Endothelial cell of umbilical vein (primary cell): ENCODE results near the gene ERG. TPM values are rescaled to one million over a fixed set of nuclear protein-coding genes. Genes with fewer than 3 reads are reported as not detected.

ENCODE experiments used
- BruUV-seq: library from RNA; stranded (reverse); fragments of 400-500 nt; replicated peaks from 2 replicates; lab custom pipeline; 2021; lab: Mats Ljungman, UMichigan
- CTCF ChIA-PET: fragments of 300-600, 350-600 bp; sonication (Branson Sonifier 250); formaldehyde crosslinking; loops from one replicate; lab custom pipeline; 2021; ENCODE audit warnings: antibody characterized with exemption, inconsistent platforms; lab: Charles Lee
- POLR2A ChIA-PET: fragments of 300-600, 350-600 bp; sonication (Branson Sonifier 250); formaldehyde crosslinking; loops from one replicate; lab custom pipeline; 2021; ENCODE audit warnings: antibody characterized with exemption, inconsistent platforms; lab: Charles Lee
- DNase-seq: peaks from one replicate; pipeline ENCODE4 v3.0.0-alpha.2; 2011; ENCODE audit warnings: low read depth, low spot score
- FAIRE-seq: peaks from 2 replicates; lab custom pipeline; 2011; peaks lifted over from hg19 to GRCh38; lab: Jason Lieb, UNC
- H2AFZ ChIP-seq: 2 replicates; pipeline ENCODE4 v1.6.0; 2012; ENCODE audit warnings: low read depth, low read length, control low read depth, inconsistent platforms
- H3K27ac ChIP-seq: 2 replicates; pipeline ENCODE4 v1.5.1; 2011; ENCODE audit warnings: low read depth, mild to moderate bottlenecking, control low read depth, low read length, moderate library complexity; ENCODE audit not compliant: insufficient read depth
- H3K27me3 ChIP-seq, 2 experiments: 2 replicates each; pipeline versions ENCODE4 v1.6.0 to v1.6.1; 2011; ENCODE audit warnings: low read length in 2 of 2, mixed read lengths in 1 of 2; ENCODE audit not compliant: control insufficient read depth in 2 of 2, insufficient read depth in 2 of 2
- H3K36me3 ChIP-seq, 2 experiments: 2 replicates in 1 of 2; 3 replicates in 1 of 2; pipeline ENCODE4 v1.5.1; 2011; ENCODE audit warnings: low read length in 2 of 2, mild to moderate bottlenecking in 1 of 2, moderate library complexity in 1 of 2; ENCODE audit not compliant: control insufficient read depth in 2 of 2, insufficient read depth in 2 of 2; ENCODE audit errors: extremely low read depth in 1 of 2
- H3K4me1 ChIP-seq: 3 replicates; pipeline ENCODE4 v1.5.1; 2011; ENCODE audit warnings: mild to moderate bottlenecking, low read length; ENCODE audit not compliant: control insufficient read depth, insufficient read depth; ENCODE audit errors: extremely low read depth
- H3K4me2 ChIP-seq: 2 replicates; pipeline ENCODE4 v1.6.1; 2011; ENCODE audit warnings: low read length, control low read depth, mixed read lengths; ENCODE audit not compliant: insufficient read depth
- H3K4me3 ChIP-seq, 3 experiments: fragments of 200-600 bp in 1 of 3; sonication (generic), shearing (Covaris generic) in 1 of 3; replicated peaks in 1 of 3; 2 replicates each; pipeline ENCODE4 v1.5.1; 2011 to 2016; ENCODE audit warnings: control low read depth in 3 of 3, low read length in 3 of 3, mild to moderate bottlenecking in 2 of 3, inconsistent platforms in 1 of 3, low read depth in 1 of 3, moderate library complexity in 1 of 3; ENCODE audit not compliant: insufficient read depth in 1 of 3
- H3K79me2 ChIP-seq: 2 replicates; pipeline ENCODE4 v1.6.0; 2012; ENCODE audit warnings: low read length, inconsistent platforms; ENCODE audit not compliant: control insufficient read depth, insufficient read depth
- H3K9ac ChIP-seq: replicated peaks from 2 replicates; pipeline ENCODE3; 2011; ENCODE audit warnings: low read length, control low read depth; ENCODE audit not compliant: insufficient read depth; ENCODE audit errors: extremely low read depth
- H3K9me1 ChIP-seq: replicated peaks from 3 replicates; pipeline ENCODE4 v1.6.0; 2011; ENCODE audit warnings: mild to moderate bottlenecking, low read length; ENCODE audit not compliant: control insufficient read depth, insufficient read depth; ENCODE audit errors: extremely low read depth
- H3K9me3 ChIP-seq: replicated peaks from 2 replicates; pipeline ENCODE4 v1.5.1; 2012; ENCODE audit warnings: low read length, inconsistent platforms; ENCODE audit not compliant: control insufficient read depth, insufficient read depth
- H4K20me1 ChIP-seq: replicated peaks from 2 replicates; pipeline ENCODE3; 2011; ENCODE audit warnings: mild to moderate bottlenecking, low read length; ENCODE audit not compliant: control insufficient read depth, insufficient read depth; ENCODE audit errors: extremely low read depth
- EZH2 ChIP-seq: IDR thresholded peaks from 2 replicates; pipeline ENCODE4 v1.6.1; 2012; ENCODE audit warnings: borderline replicate concordance, low read depth, mild to moderate bottlenecking, moderate library complexity, low read length, inconsistent platforms; ENCODE audit not compliant: severe bottlenecking
- FOS ChIP-seq: IDR thresholded peaks from 2 replicates; pipeline ENCODE4 v1.6.1; 2011; ENCODE audit warnings: mild to moderate bottlenecking, low read length, moderate library complexity, borderline replicate concordance; ENCODE audit not compliant: insufficient read depth
- GATA2 ChIP-seq: IDR thresholded peaks from 2 replicates; pipeline ENCODE4 v1.7.0; 2011; ENCODE audit warnings: low read depth, mild to moderate bottlenecking, moderate library complexity, mixed read lengths, low read length; ENCODE audit not compliant: insufficient read length, insufficient read depth
- JUN ChIP-seq: IDR thresholded peaks from 2 replicates; pipeline ENCODE4 v1.6.1; 2011; ENCODE audit warnings: borderline replicate concordance, low read depth; ENCODE audit not compliant: insufficient read length, insufficient read depth
- MAX ChIP-seq: IDR thresholded peaks from 2 replicates; pipeline ENCODE4 v1.6.1; 2011; ENCODE audit not compliant: insufficient read depth, insufficient read length
- MYC ChIP-seq: IDR thresholded peaks from one replicate; pipeline ENCODE4 v1.6.1; 2011; ENCODE audit warnings: mild to moderate bottlenecking, low read depth, low read length
- POLR2A ChIP-seq: IDR thresholded peaks from 2 replicates; pipeline ENCODE4 v1.6.1; 2012; ENCODE audit warnings: low read depth, mild to moderate bottlenecking, control low read depth, low read length
- POLR2AphosphoS5 ChIP-seq: IDR thresholded peaks from 2 replicates; pipeline ENCODE4 v1.6.1; 2012; ENCODE audit warnings: low read depth, mild to moderate bottlenecking, control low read depth, low read length, moderate library complexity; ENCODE audit not compliant: insufficient read depth
- dilution Hi-C: fragments of 300-500 bp; cut with MboI; formaldehyde crosslinking; loops from one replicate; pipeline ENCODE4 v1.15.0; 2019; ENCODE audit warnings: low sequenced_read_pairs; ENCODE audit not compliant: extremely low pct_ligation_motif_present
- intact Hi-C: fragments of 100-400 bp; cut with micrococcal nuclease; formaldehyde crosslinking; loops from one replicate; pipeline ENCODE4 v1.10.0; 2022
- polyA plus RNA-seq, 4 experiments: library from polyadenylated mRNA; depleted of rRNA in 3 of 4; stranded (reverse) in 3 of 4; unstranded in 1 of 4; fragments of >200 nt; gene quantifications; 2 replicates each; pipeline versions ENCODE4 v1.2.1 to v1.2.3, GENCODE V29; 2011 to 2012; ENCODE audit warnings: missing spikeins in 1 of 4
- total RNA-seq: library from RNA; stranded (reverse); gene quantifications from 2 replicates; pipeline ENCODE4 v1.2.3, GENCODE V29; 2021
- TF ChIP-seq, protein P1 (sequence below), 2 donors: IDR thresholded peaks; 1 replicate in 1 of 2; 2 replicates in 1 of 2; pipeline ENCODE4 v1.5.1; 2011; ENCODE audit warnings: low read length in 2 of 2, mild to moderate bottlenecking in 2 of 2, moderate library complexity in 2 of 2, control low read depth in 1 of 2, inconsistent platforms in 1 of 2, low read depth in 1 of 2; ENCODE audit not compliant: insufficient read depth in 1 of 2; ENCODE audit errors: extremely low read depth in 1 of 2

ERG gene
- total and polyA plus RNA-seq, 2 donors (not counting 3 experiments of a cell fraction or from before 2014, with no cell fraction given) = 173 to 210 TPM

GRCh38 chr21:38441153-38441552 is 57.1 kb downstream of the ERG start:
- DNase-seq (no peak), FAIRE-seq (no peak)
- Histone ChIP-seq H3K4me1 (peaks cover 62% of the 10 kb centered on the region), H3K9ac (peak overlapping the region; percentile 18), H3K9me1 (no peaks in the 10 kb centered on the region), H3K9me3 (no peaks in the 10 kb centered on the region), H3K4me2 (no peak overlapping the region), H3K27me3 (no peaks in the 10 kb centered on the region), H3K36me3 (peaks cover 31 to 36% of the 10 kb centered on the region in 2 experiments), H4K20me1 (no peaks in the 10 kb centered on the region), H3K4me3 (no peak overlapping the region), H3K79me2 (peaks cover 85% of the 10 kb centered on the region), H3K27ac (peak overlapping the region; percentile 73), H2AFZ (no peak overlapping the region)
- ChIA-PET CTCF (interaction anchor here (0.7 to 2.7 kb wide), 9 partner anchors 9 to 746 kb away, joined by 3 to 8 read pairs (median 4); no protein-coding TSS in a partner anchor), POLR2A (interaction anchor here (0.7 to 1.2 kb wide), 8 partner anchors 8 to 62 kb away, joined by 3 to 14 read pairs (median 6); no protein-coding TSS in a partner anchor)
- dilution Hi-C loops = no loop called here
- no TSS peak for BruUV-seq
- TF ChIP-seq FOS (no peak), MAX (no peak), POLR2AphosphoS5 (no peak), EZH2 (no peak), JUN (no peak), POLR2A (no peak), GATA2 (no peak), MYC (no peak)
- TF ChIP-seq, protein P1, sequence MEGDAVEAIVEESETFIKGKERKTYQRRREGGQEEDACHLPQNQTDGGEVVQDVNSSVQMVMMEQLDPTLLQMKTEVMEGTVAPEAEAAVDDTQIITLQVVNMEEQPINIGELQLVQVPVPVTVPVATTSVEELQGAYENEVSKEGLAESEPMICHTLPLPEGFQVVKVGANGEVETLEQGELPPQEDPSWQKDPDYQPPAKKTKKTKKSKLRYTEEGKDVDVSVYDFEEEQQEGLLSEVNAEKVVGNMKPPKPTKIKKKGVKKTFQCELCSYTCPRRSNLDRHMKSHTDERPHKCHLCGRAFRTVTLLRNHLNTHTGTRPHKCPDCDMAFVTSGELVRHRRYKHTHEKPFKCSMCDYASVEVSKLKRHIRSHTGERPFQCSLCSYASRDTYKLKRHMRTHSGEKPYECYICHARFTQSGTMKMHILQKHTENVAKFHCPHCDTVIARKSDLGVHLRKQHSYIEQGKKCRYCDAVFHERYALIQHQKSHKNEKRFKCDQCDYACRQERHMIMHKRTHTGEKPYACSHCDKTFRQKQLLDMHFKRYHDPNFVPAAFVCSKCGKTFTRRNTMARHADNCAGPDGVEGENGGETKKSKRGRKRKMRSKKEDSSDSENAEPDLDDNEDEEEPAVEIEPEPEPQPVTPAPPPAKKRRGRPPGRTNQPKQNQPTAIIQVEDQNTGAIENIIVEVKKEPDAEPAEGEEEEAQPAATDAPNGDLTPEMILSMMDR (IDR thresholded peaks at IDR 0.05; ENCODE audit: extremely low read depth in 1 of 2, insufficient read depth in 1 of 2, low read depth in 1 of 2, low read length in 2 of 2) = no peak
- intact Hi-C loops = loop anchor here (2.0 to 5.0 kb wide), 3 partner anchors 50 to 58 kb away; partner anchors contain the start of gene ERG
